Body of pancreas (tissue), 4 donors: ENCODE measurements around the gene ARID3A. TPM values are rescaled to one million over a fixed set of nuclear protein-coding genes. Genes with fewer than 3 reads are reported as not detected.

Experiments used
- ATAC-seq: fragments of 150-250 bp; one replicate; pipeline ENCODE4 v1.9.1; 2016
- DNase-seq, 4 donors: peaks; one replicate each; pipeline ENCODE4 v3.0.0-alpha.2; 2019
- H3K27ac ChIP-seq, 4 donors: fragments of 200-600 bp; sonication (generic); 1 replicate in 3 of 4; 2 replicates in 1 of 4; pipeline versions ENCODE4 v1.5.1 to v1.6.1; 2016 to 2019; ENCODE audit warnings: mild to moderate bottlenecking in 1 of 4, mixed read lengths in 1 of 4, moderate library complexity in 1 of 4
- H3K27me3 ChIP-seq, 2 donors: fragments of 200-600 bp; sonication (generic); one replicate each; pipeline ENCODE4 v1.6.0; 2016; ENCODE audit warnings: mild to moderate bottlenecking in 1 of 2
- H3K36me3 ChIP-seq, 2 donors: fragments of 200-600 bp; sonication (generic); replicated peaks in 1 of 2; 2 replicates each; pipeline ENCODE4 v1.5.1; 2016; ENCODE audit warnings: low read depth in 2 of 2; ENCODE audit not compliant: insufficient read depth in 1 of 2
- H3K4me1 ChIP-seq: fragments of 200-600 bp; sonication (generic); one replicate; pipeline ENCODE4 v1.6.0; 2016
- H3K4me3 ChIP-seq, 2 donors: fragments of 200-600 bp; sonication (generic); 1 replicate in 1 of 2; 2 replicates in 1 of 2; pipeline ENCODE4 v1.5.1; 2016 to 2019
- H3K9me3 ChIP-seq, 3 donors: fragments of 200-600 bp; sonication (generic); 1 replicate in 2 of 3; 2 replicates in 1 of 3; pipeline ENCODE4 v1.5.1; 2016
- CTCF ChIP-seq, 7 experiments: fragments of 450-650 bp in 4 of 7; fragments of 200-600 bp in 3 of 7; sonication (generic) in 3 of 7; IDR thresholded peaks; one replicate each; pipeline ENCODE4 v1.5.1; 2016 to 2019; ENCODE audit warnings: antibody characterized with exemption in 7 of 7
- POLR2A ChIP-seq, 3 donors: fragments of 450-650 bp; IDR thresholded peaks; one replicate each; pipeline ENCODE4 v1.6.1; 2016; ENCODE audit warnings: antibody characterized with exemption in 3 of 3, mild to moderate bottlenecking in 2 of 3
- WGBS, 2 donors: methylation state at CpG; one replicate each; pipeline ENCODE4 v1.1.5; 2017; 5-methylcytosine and 5-hydroxymethylcytosine counted together
- intact Hi-C: fragments of 100-400 bp; cut with DNase I; formaldehyde crosslinking; loops from one replicate; pipeline ENCODE4 v1.15.1; 2023
- total RNA-seq, 2 donors: library from RNA; depleted of rRNA; stranded (reverse); fragments of >200 nt; gene quantifications; one replicate each; pipeline ENCODE4 v1.1.0, GENCODE V29; 2016

Gene ARID3A
- total RNA-seq, 2 donors from 2014 or later, result 3.1 to 5.9 TPM

- H3K27ac ChIP-seq, result peak overlapping the region; percentile 50 to 78 (median 73)
- ATAC-seq (peak; percentile 80), DNase-seq (peak in 3 of 4 donors; percentile 62 to 73 (median 70))
- H3K27me3 ChIP-seq, result no peaks in the 10 kb centered on the region
- 62 to 78% methylated on average over 25 to 32 of the region's 32 CpGs for WGBS, 2 donors
- no peak overlapping the region for H3K4me3 ChIP-seq
- TF ChIP-seq POLR2A (IDR thresholded peaks at IDR 0.05) (peak in 2 of 3 donors; percentile 27 to 30), CTCF (IDR thresholded peaks at IDR 0.05) (peak in 3 of 7 experiments; percentile 3 to 16 (median 6))
- intact Hi-C loops, result no loop called here
- peaks cover 12% of the 10 kb centered on the region for H3K4me1 ChIP-seq
- no peaks in the 10 kb centered on the region for H3K9me3 ChIP-seq
- peaks cover 0 to 4% of the 10 kb centered on the region in 2 donors for H3K36me3 ChIP-seq
Measured at GRCh38 chr19:903266-903797, 22.5 kb upstream of the ARID3A start.

DNA sequence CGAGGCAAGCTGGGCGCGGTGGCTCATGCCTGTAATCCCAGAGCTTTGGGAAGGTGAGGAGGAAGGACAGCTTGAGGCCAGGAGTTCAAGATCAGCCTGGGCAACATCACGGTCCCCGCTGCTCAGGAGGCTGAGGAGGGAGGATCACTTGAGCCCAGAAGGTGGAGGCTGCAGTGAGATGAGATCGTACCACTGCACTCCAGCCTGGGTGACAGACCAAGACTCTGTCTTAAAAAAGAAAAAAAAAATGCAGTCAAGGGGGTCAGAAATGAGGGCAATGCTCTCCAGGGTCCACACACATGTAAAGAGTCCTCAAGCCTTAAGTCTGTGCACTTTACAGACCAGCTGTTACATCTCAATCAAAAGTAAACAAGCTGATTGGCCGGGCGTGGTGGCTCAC is 21.3 kb upstream of the ARID3A start:
- H3K36me3 ChIP-seq, result no peaks in the 10 kb centered on the region
- no peak for ATAC-seq
- peak overlapping the region in 3 of 4 donors; percentile 69 to 78 (median 77) for H3K27ac ChIP-seq
- 90 to 91% methylated on average over 8 of the region's 8 CpGs for WGBS, 2 donors
- H3K4me1 ChIP-seq, result peaks cover 23% of the 10 kb centered on the region
- H3K9me3 ChIP-seq, result no peaks in the 10 kb centered on the region
- intact Hi-C loops, result no loop called here
- no peaks in the 10 kb centered on the region for H3K27me3 ChIP-seq
- H3K4me3 ChIP-seq, result no peak overlapping the region
- DNase-seq, result no peak
- no peak for TF ChIP-seq POLR2A (IDR thresholded peaks at IDR 0.05)
- no peak for TF ChIP-seq CTCF (IDR thresholded peaks at IDR 0.05)

GRCh38 chr19:906480-906879 is 19.4 kb upstream of the ARID3A start:
- no peaks in the 10 kb centered on the region for H3K9me3 ChIP-seq
- ATAC-seq (no peak), DNase-seq (no peak)
- TF ChIP-seq POLR2A (IDR thresholded peaks at IDR 0.05) (no peak), CTCF (IDR thresholded peaks at IDR 0.05) (no peak)
- H3K4me1 ChIP-seq, result peaks cover 27% of the 10 kb centered on the region
- no peak overlapping the region for H3K4me3 ChIP-seq
- WGBS, 2 donors, result 89 to 98% methylated on average over 7 of the region's 7 CpGs
- no peaks in the 10 kb centered on the region for H3K27me3 ChIP-seq
- H3K36me3 ChIP-seq, result no peaks in the 10 kb centered on the region
- intact Hi-C loops, result no loop called here
- H3K27ac ChIP-seq, result no peak overlapping the region

- H3K27me3 ChIP-seq, result no peaks in the 10 kb centered on the region
- no peaks in the 10 kb centered on the region for H3K9me3 ChIP-seq
- peaks cover 27% of the 10 kb centered on the region for H3K4me1 ChIP-seq
- intact Hi-C loops, result no loop called here
- DNase-seq, result no peak
- no peak overlapping the region for H3K4me3 ChIP-seq
- no peak for TF ChIP-seq CTCF (IDR thresholded peaks at IDR 0.05)
- TF ChIP-seq POLR2A (IDR thresholded peaks at IDR 0.05), result no peak
- 66 to 80% methylated on average over 7 to 14 of the region's 14 CpGs for WGBS, 2 donors
- no peak for ATAC-seq
- no peak overlapping the region for H3K27ac ChIP-seq
- no peaks in the 10 kb centered on the region for H3K36me3 ChIP-seq
Measured at GRCh38 chr19:907183-907853, 18.5 kb upstream of the ARID3A start.
